ENCODE results near the gene JAML. TPM values are rescaled to one million over a fixed set of nuclear protein-coding genes. Genes with fewer than 3 reads are reported as not detected.

JAML gene
- total RNA-seq, 1 donor from 2014 or later: not detected

- no peak overlapping the region for H3K4me3 Mint-ChIP-seq (ENCODE audit: unreplicated experiment)
- H3K27me3 Mint-ChIP-seq (ENCODE audit: low read depth): peaks cover 47% of the 10 kb centered on the region
- DNase-seq (ENCODE audit: low spot score): no peak
- H3K36me3 Mint-ChIP-seq (ENCODE audit: low read depth): no peaks in the 10 kb centered on the region
- H3K27ac Mint-ChIP-seq (ENCODE audit: unreplicated experiment): no peak overlapping the region
- no peaks in the 10 kb centered on the region for H3K9me3 Mint-ChIP-seq (ENCODE audit: low read depth)
- TF ChIP-seq CTCF (IDR thresholded peaks at IDR 0.05): no peak
- peaks cover 6% of the 10 kb centered on the region for H3K4me1 Mint-ChIP-seq (ENCODE audit: low read depth)
Observed at GRCh38 chr11:118238929-118239328, 14.1 kb upstream of the JAML start.

GRCh38 chr11:118238421-118238820 is 13.6 kb upstream of the JAML start:
- peaks cover 46% of the 10 kb centered on the region for H3K27me3 Mint-ChIP-seq (ENCODE audit: low read depth)
- H3K36me3 Mint-ChIP-seq (ENCODE audit: low read depth): no peaks in the 10 kb centered on the region
- H3K4me3 Mint-ChIP-seq (ENCODE audit: unreplicated experiment): no peak overlapping the region
- H3K27ac Mint-ChIP-seq (ENCODE audit: unreplicated experiment): no peak overlapping the region
- TF ChIP-seq CTCF (IDR thresholded peaks at IDR 0.05): no peak
- DNase-seq (ENCODE audit: low spot score): no peak
- H3K9me3 Mint-ChIP-seq (ENCODE audit: low read depth): no peaks in the 10 kb centered on the region
- H3K4me1 Mint-ChIP-seq (ENCODE audit: low read depth): peaks cover 6% of the 10 kb centered on the region

- Mint-ChIP-seq H3K27ac (ENCODE audit: unreplicated experiment) (no peak overlapping the region), H3K36me3 (ENCODE audit: low read depth) (no peaks in the 10 kb centered on the region), H3K9me3 (ENCODE audit: low read depth) (no peaks in the 10 kb centered on the region), H3K4me1 (ENCODE audit: low read depth) (no peaks in the 10 kb centered on the region), H3K4me3 (ENCODE audit: unreplicated experiment) (no peak overlapping the region), H3K27me3 (ENCODE audit: low read depth) (peaks cover 31% of the 10 kb centered on the region)
- DNase-seq (ENCODE audit: low spot score): no peak
- no peak for TF ChIP-seq CTCF (IDR thresholded peaks at IDR 0.05)
Observed at GRCh38 chr11:118236170-118236569, 11.4 kb upstream of the JAML start.

- no peak for DNase-seq (ENCODE audit: low spot score)
- no peak for TF ChIP-seq CTCF (IDR thresholded peaks at IDR 0.05)
- H3K27ac Mint-ChIP-seq (ENCODE audit: unreplicated experiment): no peak overlapping the region
- no peaks in the 10 kb centered on the region for H3K4me1 Mint-ChIP-seq (ENCODE audit: low read depth)
- H3K4me3 Mint-ChIP-seq (ENCODE audit: unreplicated experiment): no peak overlapping the region
- no peaks in the 10 kb centered on the region for H3K9me3 Mint-ChIP-seq (ENCODE audit: low read depth)
- H3K36me3 Mint-ChIP-seq (ENCODE audit: low read depth): no peaks in the 10 kb centered on the region
- H3K27me3 Mint-ChIP-seq (ENCODE audit: low read depth): peaks cover 28% of the 10 kb centered on the region
Observed at GRCh38 chr11:118234833-118235232, 10.0 kb upstream of the JAML start.

- TF ChIP-seq CTCF (IDR thresholded peaks at IDR 0.05): no peak
- Mint-ChIP-seq H3K27me3 (ENCODE audit: low read depth) (peaks cover 27% of the 10 kb centered on the region), H3K4me3 (ENCODE audit: unreplicated experiment) (no peak overlapping the region), H3K36me3 (ENCODE audit: low read depth) (no peaks in the 10 kb centered on the region), H3K4me1 (ENCODE audit: low read depth) (peaks cover 4% of the 10 kb centered on the region), H3K9me3 (ENCODE audit: low read depth) (no peaks in the 10 kb centered on the region), H3K27ac (ENCODE audit: unreplicated experiment) (no peak overlapping the region)
- DNase-seq (ENCODE audit: low spot score): no peak
Observed at GRCh38 chr11:118233850-118234249, 9.0 kb upstream of the JAML start.
